B cell (primary cell): ENCODE data around the gene ADRM1. TPM values are rescaled to one million over a fixed set of nuclear protein-coding genes. Genes with fewer than 3 reads are reported as not detected.

Source experiments
- ATAC-seq: fragments of 200-7000 bp; cut with Tn5 transposase; one replicate; pipeline ENCODE4 v1.10.0; 2021; ENCODE audit warnings: low read depth, mild to moderate bottlenecking, moderate number of reproducible peaks, moderate library complexity
- CTCF ChIA-PET: fragments of 350-600 bp; sonication (Branson Sonifier 250); formaldehyde crosslinking; loops from one replicate; lab custom pipeline; 2021; ENCODE audit warnings: antibody characterized with exemption, inconsistent platforms; lab: Charles Lee
- POLR2A ChIA-PET: fragments of 350-600 bp; sonication (Branson Sonifier 250); formaldehyde crosslinking; loops from one replicate; lab custom pipeline; 2021; ENCODE audit warnings: antibody characterized with exemption; lab: Charles Lee
- DNase-seq: peaks from one replicate; pipeline ENCODE4 v3.0.0; 2013
- H2AFZ ChIP-seq: 2 replicates; pipeline ENCODE4 v1.6.1; 2012; ENCODE audit warnings: mild to moderate bottlenecking, low read depth, low read length; ENCODE audit not compliant: insufficient read depth, poor library complexity, severe bottlenecking
- H3K27ac ChIP-seq, 2 donors: 1 replicate in 1 of 2; 2 replicates in 1 of 2; pipeline ENCODE4 v1.5.1; 2012 to 2013; ENCODE audit warnings: low read length in 2 of 2, mild to moderate bottlenecking in 2 of 2, moderate library complexity in 1 of 2
- H3K27me3 ChIP-seq, 4 experiments: fragments of 200-600 bp in 1 of 4; sonication (generic) in 1 of 4; replicated peaks in 1 of 4; 1 replicate in 2 of 4; 2 replicates in 2 of 4; pipeline versions ENCODE4 v1.6.1 to v1.7.0; 2013 to 2016; ENCODE audit warnings: low read length in 3 of 4, mild to moderate bottlenecking in 2 of 4, mixed read lengths in 1 of 4, moderate library complexity in 1 of 4; ENCODE audit not compliant: insufficient read depth in 4 of 4, control insufficient read depth in 3 of 4; ENCODE audit errors: control extremely low read depth in 1 of 4
- H3K36me3 ChIP-seq, 2 experiments: replicated peaks in 1 of 2; 1 replicate in 1 of 2; 2 replicates in 1 of 2; pipeline versions ENCODE4 v1.6.1 to v1.7.1; 2013; ENCODE audit warnings: low read length in 1 of 2; ENCODE audit not compliant: insufficient read depth in 2 of 2, control insufficient read depth in 1 of 2; ENCODE audit errors: control extremely low read depth in 1 of 2, extremely low read depth in 1 of 2
- H3K4me1 ChIP-seq, 2 donors: fragments of 200-600 bp in 1 of 2; sonication (generic) in 1 of 2; 1 replicate in 1 of 2; 2 replicates in 1 of 2; pipeline versions ENCODE4 v1.5.1 to v1.6.1; 2013 to 2017; ENCODE audit warnings: low read length in 2 of 2; ENCODE audit not compliant: control insufficient read depth in 2 of 2, insufficient read depth in 2 of 2
- H3K4me2 ChIP-seq: replicated peaks from 2 replicates; pipeline ENCODE3; 2012; ENCODE audit warnings: mild to moderate bottlenecking, low read depth, low read length; ENCODE audit not compliant: poor library complexity, severe bottlenecking
- H3K4me3 ChIP-seq, 5 experiments: fragments of 200-600 bp in 1 of 5; sonication (generic) in 1 of 5; 1 replicate in 3 of 5; 2 replicates in 2 of 5; pipeline versions ENCODE4 v1.5.1 to v1.7.0; 2011 to 2016; ENCODE audit warnings: low read length in 4 of 5, mild to moderate bottlenecking in 4 of 5, low read depth in 2 of 5, control low read depth in 1 of 5, moderate library complexity in 1 of 5; ENCODE audit not compliant: insufficient read depth in 1 of 5; ENCODE audit errors: control extremely low read depth in 1 of 5, extremely low read depth in 1 of 5
- H3K79me2 ChIP-seq: fragments of 200-600 bp; sonication (generic); one replicate; pipeline ENCODE4 v1.6.0; 2016; ENCODE audit warnings: low read length; ENCODE audit not compliant: control insufficient read depth, insufficient read depth
- H3K9ac ChIP-seq: fragments of 200-600 bp; sonication (generic); 2 replicates; pipeline ENCODE4 v1.6.1; 2017; ENCODE audit warnings: mild to moderate bottlenecking, low read length, moderate library complexity
- H3K9me3 ChIP-seq, 3 donors: one replicate each; pipeline versions ENCODE4 v1.6.1 to v1.7.1; 2013; ENCODE audit warnings: low read length in 2 of 3; ENCODE audit not compliant: control insufficient read depth in 2 of 3, insufficient read depth in 1 of 3; ENCODE audit errors: control extremely low read depth in 1 of 3
- H4K20me1 ChIP-seq: 2 replicates; pipeline ENCODE4 v1.6.0; 2012; ENCODE audit warnings: mild to moderate bottlenecking, low read length; ENCODE audit not compliant: insufficient read depth, control insufficient read depth, poor library complexity, severe bottlenecking
- H3K27ac Mint-ChIP-seq: one replicate; pipeline ENCODE4 v1.8.0; 2021; ENCODE audit warnings: mixed read lengths
- H3K27me3 Mint-ChIP-seq: one replicate; pipeline ENCODE4 v1.8.0; 2021; ENCODE audit warnings: mixed read lengths
- H3K4me1 Mint-ChIP-seq: one replicate; pipeline ENCODE4 v1.8.0; 2021; ENCODE audit warnings: mixed read lengths
- H3K4me3 Mint-ChIP-seq: one replicate; pipeline ENCODE4 v1.8.0; 2021; ENCODE audit warnings: mixed read lengths
- H3K9me3 Mint-ChIP-seq: one replicate; pipeline ENCODE4 v1.8.0; 2022; ENCODE audit warnings: mixed read lengths; ENCODE audit not compliant: insufficient read depth
- CTCF ChIP-seq: fragments of 200-600 bp; IDR thresholded peaks from one replicate; pipeline ENCODE4 v1.8.0; 2022; ENCODE audit warnings: antibody characterized with exemption, mild to moderate bottlenecking
- EZH2 ChIP-seq: IDR thresholded peaks from 2 replicates; pipeline ENCODE4 v1.6.1; 2012; ENCODE audit warnings: borderline replicate concordance, low read depth, mild to moderate bottlenecking, moderate library complexity, low read length; ENCODE audit not compliant: insufficient read depth, poor library complexity, severe bottlenecking
- WGBS: methylation state at CpG from one replicate; pipeline ENCODE4 v1.1.5; 2013; ENCODE audit warnings: missing lambda C conversion rate; ENCODE audit not compliant: insufficient coverage; 5-methylcytosine and 5-hydroxymethylcytosine counted together
- intact Hi-C: fragments of 100-400 bp; cut with micrococcal nuclease; formaldehyde crosslinking; loops from one replicate; pipeline ENCODE4 v1.10.0; 2022
- polyA plus RNA-seq: library from polyadenylated mRNA; depleted of rRNA; stranded (reverse); fragments of >200 nt; gene quantifications from 2 replicates; pipeline ENCODE4 v1.2.3, GENCODE V29; 2012
- total RNA-seq, 2 donors: library from RNA; stranded (reverse); fragments of 120-200 nt in 1 of 2; gene quantifications; 1 replicate in 1 of 2; 2 replicates in 1 of 2; pipeline versions ENCODE4 v1.2.3 to v1.2.4, GENCODE V29; 2013 to 2022

The ADRM1 gene
- total and polyA plus RNA-seq, 2 donors (not counting 1 experiment from before 2014, with no cell fraction given): 73.9 to 87.2 TPM

- WGBS: 74% methylated on average over 11 of the region's 16 CpGs
- Histone ChIP-seq H3K9me3 (peaks cover 0 to 18% (median 0%) of the 10 kb centered on the region in 3 donors), H3K4me2 (peak overlapping the region; percentile 82), H2AFZ (no peak overlapping the region), H4K20me1 (no peaks in the 10 kb centered on the region), H3K4me1 (peaks cover 53 to 62% of the 10 kb centered on the region in 2 donors), H3K4me3 (peak overlapping the region in 1 of 5 experiments; percentile 68), H3K9ac (peak overlapping the region; percentile 13), H3K27ac (peak overlapping the region; percentile 86 to 87), H3K27me3 (no peaks in the 10 kb centered on the region), H3K36me3 (peaks cover 0 to 8% of the 10 kb centered on the region in 2 experiments), H3K79me2 (no peaks in the 10 kb centered on the region)
- DNase-seq (no peak), ATAC-seq (no peak)
- Mint-ChIP-seq H3K4me1 (peaks cover 48% of the 10 kb centered on the region), H3K4me3 (peak overlapping the region; percentile 84), H3K27ac (peak overlapping the region; percentile 93), H3K27me3 (no peaks in the 10 kb centered on the region), H3K9me3 (peaks cover 3% of the 10 kb centered on the region)
- ChIA-PET CTCF (interaction anchor here (1.1 to 1.3 kb wide), 2 partner anchors 30 to 48 kb away, joined by 3 read pairs; partner anchors contain the start of gene RPS21), POLR2A (interaction anchor here (0.7 to 4.6 kb wide), 4 partner anchors 29 to 456 kb away, joined by 4 to 43 read pairs (median 4); partner anchors contain the start of genes LAMA5 and RPS21)
- intact Hi-C loops: loop anchor here (2.0 to 5.0 kb wide), 2 partner anchors 29 to 49 kb away; partner anchors contain the start of genes LAMA5 and RPS21
- TF ChIP-seq CTCF (no peak), EZH2 (no peak)
Observed at GRCh38 chr20:62338294-62338620, 35.5 kb downstream of the ADRM1 start.

- Mint-ChIP-seq H3K9me3 (peaks cover 3% of the 10 kb centered on the region), H3K4me1 (peaks cover 48% of the 10 kb centered on the region), H3K4me3 (peak overlapping the region; percentile 84), H3K27ac (peak overlapping the region; percentile 95), H3K27me3 (no peaks in the 10 kb centered on the region)
- peak overlapping the region; percentile 86 to 87 for H3K27ac ChIP-seq
- WGBS: 5% methylated on average over 12 of the region's 14 CpGs
- DNase-seq (peak; percentile 90), ATAC-seq (peak; percentile 59)
- peaks cover 53 to 61% of the 10 kb centered on the region in 2 donors for H3K4me1 ChIP-seq
- H3K27me3 ChIP-seq: no peaks in the 10 kb centered on the region
- no peaks in the 10 kb centered on the region for H3K79me2 ChIP-seq
- POLR2A ChIA-PET: interaction anchor here (0.5 to 4.6 kb wide), 4 partner anchors 28 to 288 kb away, joined by 3 to 43 read pairs (median 10); partner anchors contain the start of genes ADRM1 and LAMA5
- peaks cover 0 to 18% (median 0%) of the 10 kb centered on the region in 3 donors for H3K9me3 ChIP-seq
- no peaks in the 10 kb centered on the region for H4K20me1 ChIP-seq
- peak overlapping the region; percentile 82 for H3K4me2 ChIP-seq
- intact Hi-C loops: loop anchor here (1.0 to 5.0 kb wide), 3 partner anchors 27 to 48 kb away; partner anchors contain the start of genes ADRM1, LAMA5 and RPS21
- H2AFZ ChIP-seq: peak overlapping the region; percentile 69
- H3K36me3 ChIP-seq: no peaks in the 10 kb centered on the region
- H3K4me3 ChIP-seq: peak overlapping the region in 4 of 5 experiments; percentile 31 to 68 (median 50)
- CTCF ChIA-PET: interaction anchor here (0.6 to 1.8 kb wide), 13 partner anchors 9 to 463 kb away, joined by 3 to 16 read pairs (median 3); partner anchors contain the start of genes ADRM1 and RPS21
- TF ChIP-seq CTCF (no peak), EZH2 (no peak)
- peak overlapping the region; percentile 69 for H3K9ac ChIP-seq
Observed at GRCh38 chr20:62339647-62340062, 36.9 kb downstream of the ADRM1 start.
